NCI-H2171 (cell line): ENCODE data around the gene MCAM.
A peak's percentile ranks its signal among the peaks of the same experiment; 100 is the strongest.

ENCODE experiments used
- DNase-seq: peaks from one replicate; lab custom pipeline; 2025; lab: John Stamatoyannopoulos, UW

Gene MCAM

GRCh38 chr11:119316729-119317591, at the start of gene MCAM:
Gene MCAM, minus strand, starts transcription at chr11:119317130. Its CDS starts 29 bp downstream, at chr11:119317101.
- DNase-seq, result no peak

DNA sequence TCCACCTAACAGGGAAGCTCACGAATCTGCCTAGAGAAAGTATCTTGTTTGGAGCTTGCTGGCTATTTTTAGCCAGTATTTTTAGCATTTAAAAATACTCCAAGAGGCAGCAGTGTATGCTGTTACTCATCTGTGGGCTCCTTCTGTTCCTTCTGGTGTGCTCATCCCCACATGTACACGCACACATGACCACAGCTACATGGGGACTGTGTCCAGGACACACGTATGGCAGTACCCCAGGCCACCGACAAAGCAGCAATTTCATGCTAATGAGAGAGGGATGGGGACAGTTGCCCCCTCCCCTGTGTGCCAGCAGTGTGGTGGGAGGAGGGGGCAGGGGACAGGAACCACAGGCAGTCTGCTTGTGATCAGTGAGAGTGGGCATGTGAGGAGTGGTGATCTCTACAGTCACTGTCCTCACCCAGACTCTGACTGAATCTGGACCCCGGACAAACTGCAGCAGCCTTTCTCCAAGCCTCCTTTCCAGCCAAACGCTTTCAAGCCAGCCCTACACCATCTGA, 48.2 kb upstream of the MCAM start:
- no peak for DNase-seq

- DNase-seq, result no peak
Measured at GRCh38 chr11:119363851-119364590, 47.1 kb upstream of the MCAM start.

DNA sequence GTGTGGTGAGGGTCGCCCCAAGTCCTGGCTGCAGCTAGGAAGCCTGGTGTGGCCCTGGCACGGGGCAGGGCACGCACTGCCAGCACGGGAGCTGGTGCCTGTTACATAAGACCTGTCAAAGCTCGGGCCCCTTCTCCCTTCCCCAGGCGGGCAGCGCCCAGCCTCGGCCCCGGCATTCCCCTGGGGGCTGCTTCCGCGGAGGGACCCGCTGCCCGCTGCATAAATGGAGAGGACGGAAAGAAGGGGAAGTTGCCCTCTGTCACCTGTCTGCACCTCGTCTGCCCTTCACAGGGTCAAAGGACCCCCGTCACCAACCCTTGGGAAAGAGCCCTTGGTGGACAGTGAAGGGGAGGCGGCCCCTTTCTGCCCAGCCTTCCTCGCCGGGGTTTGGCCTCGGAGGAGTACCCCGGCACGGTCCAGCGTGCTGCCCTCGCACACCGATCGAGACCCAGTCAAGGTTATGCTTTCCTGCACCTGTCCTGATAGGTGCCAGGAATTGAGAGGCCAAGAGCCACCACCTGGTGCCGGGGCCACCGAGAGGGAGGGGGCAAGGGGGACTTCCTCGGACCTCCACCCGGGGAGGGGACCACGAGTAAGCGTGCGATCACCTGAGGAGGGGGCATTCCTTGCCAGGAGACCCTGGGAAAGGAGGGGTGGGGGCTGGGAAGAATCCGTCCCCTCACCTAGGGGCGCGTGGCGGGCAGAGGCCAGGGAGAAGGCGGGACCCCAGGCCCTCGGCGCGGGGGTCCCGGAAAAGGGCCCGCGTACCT, 46.3 kb upstream of the MCAM start:
- DNase-seq, result no peak

GRCh38 chr11:119362741-119363080, 45.8 kb upstream of the MCAM start:
- DNase-seq, result no peak

GRCh38 chr11:119361941-119362725, 45.2 kb upstream of the MCAM start:
- no peak for DNase-seq

DNA sequence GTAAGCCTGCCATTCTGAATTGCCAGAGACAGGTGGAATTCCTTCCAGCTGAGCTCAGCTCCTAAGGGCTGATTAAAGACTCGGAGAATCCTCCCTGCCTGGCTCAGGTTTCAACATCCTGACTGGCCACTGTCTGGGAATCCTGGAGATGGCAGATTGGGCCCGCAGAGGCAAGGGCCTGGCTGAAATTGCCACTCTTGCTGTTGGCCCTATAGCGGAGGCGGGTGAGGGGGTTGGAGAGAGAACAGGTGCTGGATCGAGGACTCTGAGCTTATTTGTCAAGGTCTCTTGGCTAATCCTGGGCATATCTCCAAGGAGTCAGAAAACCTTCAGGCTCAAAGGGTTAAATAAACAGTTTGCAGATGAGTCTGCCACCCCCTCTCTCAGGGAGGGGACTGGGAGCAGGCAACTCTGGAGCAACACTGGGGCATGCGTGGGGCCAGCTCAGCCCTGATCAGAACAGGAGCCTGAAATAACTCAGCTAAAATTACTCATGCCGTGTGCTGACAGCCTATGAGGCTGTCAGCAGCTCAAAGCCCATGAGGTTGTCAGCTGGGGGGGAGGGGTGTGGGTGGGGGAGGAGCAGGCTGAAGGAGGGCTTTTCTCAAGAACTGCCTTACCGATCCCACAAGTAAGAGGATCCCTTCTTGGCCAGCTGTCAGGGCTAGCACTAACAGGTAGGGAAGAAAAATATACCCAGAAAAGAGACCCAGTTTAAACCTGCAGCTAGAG, 44.3 kb upstream of the MCAM start:
- peak; percentile 67 for DNase-seq

DNA sequence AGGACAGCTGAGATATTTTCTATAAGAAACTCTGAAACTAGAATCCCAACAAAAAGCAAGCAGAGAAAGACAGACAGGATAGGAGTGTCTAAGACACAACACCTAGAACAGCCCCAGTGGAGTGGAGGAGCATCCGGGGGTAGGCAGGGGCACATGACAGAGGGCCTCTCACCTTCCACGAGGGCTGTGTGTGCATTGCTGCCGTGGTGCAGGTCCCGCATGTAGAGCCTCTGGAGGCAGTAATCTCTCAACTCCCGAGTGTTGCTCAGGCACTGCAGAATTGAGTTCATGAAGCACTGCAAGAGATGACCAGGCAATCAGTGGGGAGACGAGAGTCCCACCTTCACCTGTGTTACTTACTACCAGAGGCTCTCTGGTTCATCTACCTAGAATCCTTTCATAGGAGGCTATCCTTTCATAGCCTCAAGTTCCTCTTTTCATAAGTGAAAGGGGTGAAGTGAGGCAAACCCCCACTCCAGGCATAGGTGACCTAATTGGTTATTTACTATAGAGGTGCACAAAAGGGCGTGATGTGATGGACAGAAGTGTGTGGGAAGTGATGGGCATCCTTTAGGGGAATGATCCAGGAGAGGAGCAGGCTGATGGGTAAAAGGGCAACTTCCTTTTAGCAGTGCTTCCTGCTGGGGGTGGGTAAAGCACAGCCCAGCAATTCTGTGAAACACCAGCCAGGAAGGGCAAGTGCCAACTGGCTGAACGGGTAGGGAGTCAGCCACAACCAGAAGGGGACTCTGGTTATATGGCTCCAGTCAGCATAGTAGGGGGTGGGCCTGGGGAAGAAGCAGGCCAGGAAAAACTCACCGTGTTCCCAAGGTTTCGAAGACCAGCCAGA, 42.7 kb upstream of the MCAM start:
- DNase-seq, result no peak

DNA sequence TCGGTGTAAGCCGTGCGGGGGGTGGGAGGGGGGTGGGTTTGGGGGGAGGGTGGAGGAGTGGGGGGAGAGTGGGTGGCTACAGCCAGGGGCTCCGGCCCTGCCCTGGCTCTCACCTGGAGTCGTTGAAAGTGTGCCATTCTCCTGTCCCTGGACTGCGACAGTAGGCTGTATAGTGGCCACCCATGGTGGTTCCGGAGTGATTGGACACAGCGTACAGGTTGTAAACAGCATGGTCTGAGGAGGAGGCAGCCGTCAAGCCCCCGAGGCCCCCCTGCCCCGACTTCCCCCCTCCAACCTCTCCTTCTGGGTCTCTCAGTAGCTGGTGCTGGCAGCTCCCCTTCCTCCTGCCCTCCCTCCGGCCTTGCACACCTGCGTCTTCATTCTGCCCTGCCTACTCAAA, 40.1 kb upstream of the MCAM start:
- no peak for DNase-seq

DNA sequence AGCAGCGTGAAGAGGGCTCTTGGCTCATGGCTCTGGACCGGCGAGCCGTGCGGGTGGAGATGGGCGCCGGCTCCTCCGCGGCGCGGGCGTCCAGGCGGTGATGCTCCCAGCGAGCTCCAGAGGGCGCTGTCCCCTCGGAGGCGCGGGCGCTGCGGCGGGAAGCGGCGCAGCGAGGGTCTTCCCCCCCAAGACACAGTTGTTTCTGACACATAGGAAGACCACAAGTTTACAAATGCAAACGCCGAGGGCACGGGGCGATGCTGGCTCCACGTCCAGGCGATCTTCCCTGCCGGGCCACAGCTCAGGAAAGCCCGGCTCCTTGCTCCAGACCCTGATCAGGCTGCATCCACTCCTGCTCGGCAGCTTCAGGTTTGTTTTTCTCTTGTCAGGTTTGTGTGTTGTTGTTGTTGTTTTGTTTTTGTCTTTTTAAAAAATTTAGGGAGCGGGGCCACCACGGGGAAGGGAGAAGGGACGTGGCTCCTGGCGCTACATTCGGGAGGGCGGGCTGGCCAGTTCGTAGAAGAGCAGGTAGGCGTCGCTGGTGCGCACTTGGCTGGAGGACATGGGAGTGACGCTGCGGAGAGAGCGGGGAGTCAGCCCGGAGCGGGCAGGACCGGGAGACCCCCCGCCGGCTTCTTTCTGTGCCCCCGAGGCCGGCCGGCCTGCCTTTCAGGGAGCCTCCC, 39.6 kb upstream of the MCAM start:
- peak; percentile 63 for DNase-seq

DNA sequence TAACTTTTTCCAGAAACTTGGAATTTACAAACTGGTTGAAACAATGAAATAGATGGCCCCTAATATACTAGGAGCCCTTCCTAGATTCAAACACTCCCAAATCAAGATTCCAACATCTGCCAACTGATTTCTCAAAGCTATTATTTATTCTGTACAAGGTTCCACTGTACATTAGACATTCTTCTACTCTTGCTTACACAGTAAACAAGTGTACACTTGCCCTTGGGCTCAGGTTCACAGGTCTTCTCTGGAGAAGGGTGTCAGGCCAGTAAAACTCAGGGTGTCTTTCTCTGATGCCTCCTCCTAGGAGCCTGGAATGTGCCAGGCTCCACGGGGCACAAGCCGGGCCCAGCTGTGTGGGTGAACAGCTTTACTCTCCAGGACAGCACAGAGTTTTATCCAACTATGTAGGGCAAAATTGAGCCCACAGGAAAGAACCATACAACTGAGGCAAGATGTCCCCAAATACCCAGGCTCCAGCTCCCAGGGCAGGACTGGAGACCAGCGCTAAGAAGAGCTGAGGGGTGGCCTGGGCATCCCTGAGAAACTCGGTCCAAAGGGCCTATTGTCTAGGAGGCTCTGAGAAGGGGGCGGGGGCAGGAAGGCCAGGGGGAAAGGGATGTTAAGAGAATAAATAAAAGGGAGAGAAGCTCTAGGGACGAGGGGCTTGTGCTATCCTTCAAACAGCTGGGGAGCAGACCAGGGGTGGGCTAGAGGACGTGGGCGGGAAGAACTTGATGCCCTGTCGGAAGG, 38.3 kb upstream of the MCAM start:
- no peak for DNase-seq

DNA sequence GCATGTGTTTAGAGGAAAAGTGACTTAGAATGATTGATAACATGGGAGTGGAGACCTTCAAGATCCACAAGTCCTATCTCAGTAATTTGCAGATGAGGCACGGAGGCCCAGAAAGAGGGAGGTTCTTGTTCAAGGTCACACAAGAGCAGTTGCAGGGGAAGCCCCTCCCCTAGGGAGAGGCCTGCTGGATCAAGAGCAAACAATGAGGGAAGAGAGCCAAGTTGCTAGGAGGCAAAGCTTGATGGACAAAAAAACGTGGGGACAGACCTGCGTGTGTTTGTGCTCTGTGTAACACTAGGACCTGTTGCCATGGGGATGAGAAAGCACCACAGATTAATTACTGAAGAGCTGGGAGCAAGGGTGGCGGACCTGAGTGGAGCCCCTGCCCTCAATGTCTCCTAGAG, 35.9 kb upstream of the MCAM start:
- peak; percentile 77 for DNase-seq

DNA sequence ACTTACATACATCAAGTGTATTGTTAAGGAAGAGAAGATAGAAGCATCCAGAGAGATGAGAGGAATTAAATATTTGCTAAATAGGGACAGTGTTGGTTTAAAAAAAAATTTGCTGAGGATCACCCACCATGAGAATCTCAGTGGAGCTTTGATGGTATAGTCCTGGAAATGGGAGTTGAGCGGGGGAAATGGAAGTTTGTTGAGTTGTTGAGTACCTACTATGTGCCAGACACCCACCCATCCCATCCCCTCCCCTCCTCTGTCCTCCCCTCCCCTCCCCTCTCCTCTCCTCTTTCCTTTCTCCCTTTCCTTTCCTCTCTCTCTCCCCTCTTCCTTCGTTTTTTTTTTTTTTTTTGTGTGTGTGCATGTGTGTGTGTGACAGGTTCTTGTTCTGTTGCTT, 34.3 kb upstream of the MCAM start:
- DNase-seq, result no peak

DNA sequence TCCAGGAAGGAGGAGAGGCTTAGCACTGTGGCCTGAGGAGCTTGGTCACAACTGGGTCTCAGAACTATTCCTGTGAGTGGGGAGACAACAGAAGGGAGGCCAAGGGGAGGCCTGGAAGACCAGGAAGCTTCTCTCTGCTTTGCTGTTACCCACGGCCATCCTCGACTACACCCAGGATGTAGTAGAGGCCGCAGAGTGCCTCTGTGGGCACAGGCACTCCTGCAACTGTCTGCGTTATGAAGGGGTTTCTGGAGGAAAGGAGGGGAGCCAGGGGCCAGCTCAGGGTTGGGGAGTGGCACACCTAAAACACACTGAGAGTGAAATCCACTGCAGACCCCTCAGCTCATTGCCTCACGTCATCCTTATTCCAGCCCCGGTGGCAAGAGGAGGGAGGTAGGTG, 33.4 kb upstream of the MCAM start:
- DNase-seq, result no peak

DNA sequence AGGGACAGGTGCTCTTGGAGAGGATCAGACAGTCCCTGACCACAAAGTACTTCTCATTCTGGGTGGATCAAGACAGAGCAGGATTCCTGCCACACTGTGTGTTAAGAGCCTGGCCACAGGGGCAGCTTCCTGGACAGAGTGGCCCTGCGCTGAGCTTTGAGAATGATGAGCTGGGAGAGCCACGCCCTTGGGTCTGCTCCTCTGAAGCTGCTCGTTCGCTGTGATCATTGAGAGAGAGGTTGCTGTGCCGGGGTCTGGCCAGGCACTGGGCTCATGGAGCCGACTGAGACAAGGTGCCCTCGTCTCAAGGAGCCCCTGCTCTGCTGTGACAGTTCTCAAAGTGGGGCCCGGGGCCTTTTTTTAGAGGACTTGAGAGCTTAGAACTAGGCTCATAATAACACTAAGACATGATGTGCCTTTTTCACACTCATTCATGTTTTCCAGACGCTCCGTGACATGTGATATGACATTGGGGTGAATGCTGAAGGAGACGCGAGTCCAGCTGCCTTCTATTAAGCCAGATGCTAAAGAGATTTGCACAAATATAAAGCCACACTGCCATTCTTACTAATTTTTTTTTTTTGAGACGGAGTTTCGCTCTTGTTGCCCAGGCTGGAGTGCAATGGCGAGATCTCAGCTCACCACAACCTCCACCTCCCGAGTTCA, 31.1 kb upstream of the MCAM start:
- no peak for DNase-seq

DNA sequence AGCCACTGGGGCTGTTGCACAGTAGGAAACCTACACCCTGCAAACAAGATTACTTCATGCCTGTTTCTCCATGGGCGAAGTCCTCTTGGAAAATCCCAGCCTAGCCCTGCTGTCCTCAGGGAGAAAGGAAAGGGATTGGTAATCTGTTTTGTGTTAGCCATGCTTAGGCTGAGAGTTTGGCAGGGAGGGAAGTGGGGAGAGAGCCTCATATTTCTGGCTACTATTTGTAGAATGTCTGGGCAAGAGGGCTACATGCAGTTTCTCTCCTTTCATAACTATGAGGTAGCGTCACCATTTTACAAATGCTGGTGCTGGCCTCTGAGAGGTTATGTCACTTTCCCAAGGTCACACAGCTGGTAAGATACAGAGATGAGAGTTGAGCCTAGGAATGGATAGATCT, 30.3 kb upstream of the MCAM start:
- DNase-seq, result no peak

GRCh38 chr11:119346605-119347004, 29.7 kb upstream of the MCAM start, which contains the start of gene MFRP:
Gene MFRP, minus strand, starts transcription at chr11:119346705. Its CDS starts 192 bp downstream, at chr11:119346513.
- no peak for DNase-seq

DNA sequence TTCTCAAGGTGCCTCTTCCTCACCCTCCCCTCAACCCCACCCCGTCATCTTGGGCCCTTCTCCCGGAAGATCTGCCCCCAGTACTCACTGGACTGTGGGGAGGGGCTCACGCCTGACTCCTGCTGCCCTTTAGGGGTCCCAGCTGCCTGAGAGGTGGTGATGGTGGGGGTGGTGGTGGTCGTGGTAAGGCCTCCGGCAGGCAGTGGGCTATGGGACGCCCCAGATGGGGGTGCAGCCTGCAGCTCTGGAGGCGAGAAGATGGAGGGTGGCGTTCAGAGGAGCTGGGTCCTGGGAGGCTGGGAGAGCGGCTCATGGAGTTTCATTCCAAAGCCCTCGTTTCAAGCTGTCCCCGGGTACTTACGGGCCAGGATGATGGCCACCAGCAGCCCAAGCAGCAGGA, 28.8 kb upstream of the MCAM start:
- DNase-seq, result no peak
